GM18499 (cell line): ENCODE data around the gene KRTAP9-4.
"Not testable (repeated sequence)": the region's sequence is repeated elsewhere in the genome, so short reads cannot be mapped to it uniquely, and the experiment has no call there.

Experiments used
- ATAC-seq: cut with Tn5 transposase; IDR thresholded peaks from one replicate; pipeline ENCODE4 v1.9.1; 2021; ENCODE audit warnings: moderate number of reproducible peaks; ENCODE audit not compliant: insufficient read depth, unreplicated experiment

Gene KRTAP9-4, protein sequence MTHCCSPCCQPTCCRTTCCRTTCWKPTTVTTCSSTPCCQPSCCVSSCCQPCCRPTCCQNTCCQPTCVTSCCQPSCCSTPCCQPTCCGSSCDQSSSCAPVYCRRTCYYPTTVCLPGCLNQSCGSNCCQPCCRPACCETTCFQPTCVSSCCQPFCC

DNA sequence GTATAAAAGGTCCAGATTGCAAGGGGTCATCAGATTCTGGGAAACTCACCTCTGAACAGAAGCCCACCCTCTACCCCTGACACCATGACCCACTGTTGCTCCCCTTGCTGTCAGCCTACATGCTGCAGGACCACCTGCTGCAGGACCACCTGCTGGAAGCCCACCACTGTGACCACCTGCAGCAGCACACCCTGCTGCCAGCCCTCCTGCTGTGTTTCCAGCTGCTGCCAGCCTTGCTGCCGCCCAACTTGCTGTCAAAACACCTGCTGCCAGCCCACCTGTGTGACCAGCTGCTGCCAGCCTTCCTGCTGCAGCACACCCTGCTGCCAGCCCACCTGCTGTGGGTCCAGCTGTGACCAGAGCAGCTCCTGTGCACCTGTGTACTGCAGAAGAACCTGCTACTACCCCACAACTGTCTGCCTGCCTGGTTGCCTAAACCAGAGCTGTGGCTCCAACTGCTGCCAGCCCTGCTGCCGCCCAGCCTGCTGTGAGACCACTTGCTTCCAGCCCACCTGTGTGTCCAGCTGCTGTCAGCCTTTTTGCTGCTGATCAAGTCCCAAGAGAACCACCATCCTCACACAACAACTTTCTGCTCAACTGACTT, at the start of gene KRTAP9-4:
KRTAP9-4 (plus strand) TSS at position 51 of the 604 bp plus-strand sequence; CDS start at position 85, 34 bp downstream.
- ATAC-seq: not testable (repeated sequence)

DNA sequence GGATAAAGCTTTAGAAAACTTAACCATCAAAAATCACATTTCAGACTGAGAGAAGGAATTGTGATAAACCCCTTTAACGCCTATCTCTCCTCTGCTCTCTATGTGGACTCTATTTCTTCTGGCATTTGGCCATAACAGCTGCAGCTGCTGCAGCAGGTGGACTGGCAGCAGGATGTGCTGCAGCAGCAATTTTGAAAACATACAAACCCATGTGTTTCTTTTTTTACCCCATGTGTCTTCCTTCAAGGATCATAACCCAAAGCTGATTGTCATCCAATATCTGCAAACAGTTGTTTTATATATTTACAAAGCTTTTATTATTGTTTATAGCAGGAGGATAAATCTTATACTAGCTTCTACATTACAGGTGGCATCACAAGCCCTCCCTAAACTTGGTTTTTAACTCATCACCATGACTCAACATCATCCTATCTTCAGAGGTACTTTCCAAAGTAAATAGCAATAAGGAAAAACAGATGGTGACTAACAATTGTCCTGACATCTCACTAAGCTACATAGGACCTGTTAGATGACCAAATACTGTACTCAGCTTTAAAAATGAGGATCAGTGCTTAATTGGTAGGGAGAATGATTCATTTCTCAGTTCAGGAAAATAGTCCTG, 37.5 kb upstream of the KRTAP9-4 start:
- no peak for ATAC-seq

DNA sequence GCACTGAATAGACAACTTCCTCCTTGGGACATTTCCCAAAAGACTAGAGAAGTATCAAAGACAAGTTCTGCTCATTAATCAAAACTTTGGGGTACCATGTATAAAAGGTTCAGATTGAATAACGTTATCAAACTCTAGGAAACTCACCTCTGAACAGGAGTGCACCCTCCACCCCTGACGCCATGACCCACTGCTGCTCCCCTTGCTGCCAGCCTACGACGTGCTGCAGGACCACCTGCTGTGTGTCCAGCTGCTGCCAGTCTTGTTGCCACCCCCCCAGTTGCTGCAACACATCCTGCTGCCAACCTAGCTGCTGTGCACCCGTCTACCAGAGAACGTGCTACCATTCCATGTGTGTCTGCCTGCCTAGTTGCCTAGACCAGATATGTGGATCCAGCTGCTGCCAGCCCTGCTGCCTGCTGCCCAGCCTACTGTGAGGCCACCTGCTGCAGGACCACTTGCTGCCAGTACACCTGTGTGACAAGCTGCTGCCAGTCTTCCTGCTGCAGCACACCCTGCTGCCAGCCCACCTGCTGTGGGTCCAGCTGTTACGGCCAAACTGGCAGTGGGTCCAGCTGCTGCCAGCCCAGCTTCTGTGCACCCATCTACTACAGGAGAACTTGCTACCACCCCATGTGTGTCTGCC, 36.8 kb upstream of the KRTAP9-4 start:
- no peak for ATAC-seq

DNA sequence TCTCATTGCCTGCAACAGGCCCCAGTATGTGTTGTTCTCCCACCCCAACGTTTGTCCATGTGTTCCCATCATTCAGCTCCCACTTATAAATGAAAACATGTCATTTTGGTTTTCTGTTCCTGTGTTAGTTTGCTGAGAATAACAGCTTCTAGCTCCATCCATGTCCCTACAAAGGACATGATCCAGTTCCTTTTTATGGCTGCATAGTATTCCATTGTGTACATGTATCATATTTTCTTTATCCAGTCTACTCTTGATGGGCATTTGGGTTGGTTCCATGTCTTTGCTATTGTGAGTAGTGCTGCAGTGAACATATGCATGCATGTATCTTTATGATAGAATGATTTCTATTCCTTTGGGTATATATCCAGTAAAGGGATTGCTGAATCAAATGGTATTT, 33.8 kb upstream of the KRTAP9-4 start:
- ATAC-seq: no peak

DNA sequence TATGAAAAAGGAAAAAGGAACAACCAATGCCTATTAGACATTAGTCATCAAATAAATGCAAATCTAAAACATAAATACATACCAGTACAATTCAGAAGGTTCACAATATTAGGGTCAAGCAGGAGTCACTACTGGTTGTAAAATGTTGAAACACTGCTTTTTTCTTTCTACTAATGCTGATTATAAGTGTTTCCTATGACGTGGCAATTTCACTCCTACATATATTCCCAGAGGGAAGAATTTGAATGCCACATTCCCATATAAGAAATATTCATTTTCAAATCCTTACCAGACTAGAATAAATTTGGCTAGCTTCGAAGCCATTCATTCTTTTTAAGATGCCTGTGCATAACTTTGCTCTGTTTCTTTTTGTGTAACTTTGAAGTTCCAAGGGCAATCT, 25.7 kb upstream of the KRTAP9-4 start:
- no peak for ATAC-seq

DNA sequence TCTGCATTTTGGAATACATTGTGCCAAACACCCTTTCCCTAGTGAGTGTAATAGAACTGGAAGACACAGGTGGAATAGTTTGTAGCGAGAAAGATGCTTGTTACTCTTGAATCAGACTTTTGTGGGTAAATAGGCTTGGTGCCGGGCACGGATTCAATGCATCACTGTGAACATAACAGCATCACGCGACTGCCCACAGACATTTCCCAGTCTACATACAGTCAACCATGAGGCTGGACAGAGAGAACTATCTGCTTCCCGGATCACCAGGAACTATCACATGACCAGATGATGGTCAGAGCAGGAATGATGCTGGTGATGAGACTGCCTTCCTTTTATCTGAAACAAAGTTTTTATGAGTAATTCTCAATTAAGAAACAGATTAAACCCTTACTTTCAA, 23.4 kb upstream of the KRTAP9-4 start:
- ATAC-seq: no peak

DNA sequence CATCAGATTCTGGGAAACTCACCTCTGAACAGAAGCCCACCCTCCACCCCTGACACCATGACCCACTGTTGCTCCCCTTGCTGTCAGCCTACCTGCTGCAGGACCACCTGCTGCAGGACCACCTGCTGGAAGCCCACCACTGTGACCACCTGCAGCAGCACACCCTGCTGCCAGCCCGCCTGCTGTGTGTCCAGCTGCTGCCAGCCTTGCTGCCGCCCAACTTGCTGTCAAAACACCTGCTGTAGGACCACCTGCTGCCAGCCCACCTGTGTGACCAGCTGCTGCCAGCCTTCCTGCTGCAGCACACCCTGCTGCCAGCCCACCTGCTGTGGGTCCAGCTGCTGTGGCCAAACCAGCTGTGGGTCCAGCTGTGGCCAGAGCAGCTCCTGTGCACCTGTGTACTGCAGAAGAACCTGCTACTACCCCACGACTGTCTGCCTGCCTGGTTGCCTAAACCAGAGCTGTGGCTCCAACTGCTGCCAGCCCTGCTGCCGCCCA, 22.8 kb upstream of the KRTAP9-4 start, which contains the start of gene KRTAP9-2:
KRTAP9-2 (plus strand) TSS at position 51 of the 498 bp plus-strand sequence; CDS start at position 58, 7 bp downstream.
- ATAC-seq: not testable (repeated sequence)

DNA sequence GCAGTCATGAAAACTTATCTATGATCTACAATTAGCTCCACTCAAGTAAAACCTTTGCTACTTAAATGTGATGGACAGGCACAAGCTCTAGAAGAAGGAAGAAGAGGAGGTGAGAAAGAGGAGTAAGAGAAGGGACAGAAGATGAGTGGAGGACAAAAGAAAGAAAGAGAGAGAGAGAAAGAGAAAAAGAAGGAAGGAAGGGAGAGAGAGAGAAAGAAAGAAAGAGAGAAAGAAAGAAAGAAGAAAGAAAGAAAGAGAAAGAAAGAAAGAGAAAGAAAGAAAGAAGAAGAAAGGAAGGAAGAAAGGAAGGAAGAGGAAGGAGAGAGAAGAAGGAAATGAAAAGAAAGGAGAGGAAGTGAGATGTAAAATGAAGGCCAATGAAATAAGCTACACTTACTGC, 19.4 kb upstream of the KRTAP9-4 start:
- no peak for ATAC-seq

DNA sequence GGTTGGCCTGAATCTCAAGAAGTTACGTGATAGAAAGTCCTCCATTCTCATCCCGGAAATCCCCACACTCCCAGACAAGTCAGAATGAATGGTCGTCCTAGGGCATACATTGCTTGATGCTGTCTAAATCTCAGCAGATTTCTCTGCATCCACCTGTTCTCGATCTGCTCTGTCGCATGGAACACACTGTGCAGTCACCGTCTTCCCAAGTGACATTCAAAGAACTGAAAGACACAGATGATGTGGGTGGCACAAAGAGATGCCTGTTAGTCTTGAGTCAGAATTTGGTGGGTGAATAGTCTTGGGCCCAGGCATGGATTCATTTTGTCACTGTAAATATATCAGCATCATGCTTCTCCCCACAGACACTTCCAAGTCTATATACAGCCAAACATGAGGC, 17.8 kb upstream of the KRTAP9-4 start:
- no peak for ATAC-seq

DNA sequence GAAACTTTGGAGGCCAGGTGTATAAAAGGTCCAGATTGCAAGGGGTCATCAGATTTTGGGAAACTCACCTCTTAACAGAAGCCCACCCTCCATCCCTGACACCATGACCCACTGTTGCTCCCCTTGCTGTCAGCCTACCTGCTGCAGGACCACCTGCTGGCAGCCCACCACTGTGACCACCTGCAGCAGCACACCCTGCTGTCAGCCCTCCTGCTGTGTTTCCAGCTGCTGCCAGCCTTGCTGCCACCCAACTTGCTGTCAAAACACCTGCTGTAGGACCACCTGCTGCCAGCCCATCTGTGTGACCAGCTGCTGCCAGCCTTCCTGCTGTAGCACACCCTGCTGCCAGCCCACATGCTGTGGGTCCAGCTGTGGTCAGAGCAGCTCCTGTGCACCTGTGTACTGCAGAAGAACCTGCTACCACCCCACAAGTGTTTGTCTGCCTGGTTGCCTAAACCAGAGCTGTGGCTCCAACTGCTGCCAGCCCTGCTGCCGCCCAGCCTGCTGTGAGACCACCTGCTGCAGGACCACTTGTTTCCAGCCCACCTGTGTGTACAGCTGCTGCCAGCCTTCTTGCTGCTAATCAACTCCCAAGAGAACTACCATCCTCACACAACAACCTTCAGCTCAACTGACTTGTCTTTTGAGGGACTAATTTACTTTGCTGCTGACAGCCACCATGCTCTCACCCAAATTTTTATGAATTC, 16.9 kb upstream of the KRTAP9-4 start, which contains the start of gene KRTAP9-3:
KRTAP9-3 (plus strand) TSS at position 51 of the 707 bp plus-strand sequence; CDS start at position 104, 53 bp downstream.
- not testable (repeated sequence) for ATAC-seq

DNA sequence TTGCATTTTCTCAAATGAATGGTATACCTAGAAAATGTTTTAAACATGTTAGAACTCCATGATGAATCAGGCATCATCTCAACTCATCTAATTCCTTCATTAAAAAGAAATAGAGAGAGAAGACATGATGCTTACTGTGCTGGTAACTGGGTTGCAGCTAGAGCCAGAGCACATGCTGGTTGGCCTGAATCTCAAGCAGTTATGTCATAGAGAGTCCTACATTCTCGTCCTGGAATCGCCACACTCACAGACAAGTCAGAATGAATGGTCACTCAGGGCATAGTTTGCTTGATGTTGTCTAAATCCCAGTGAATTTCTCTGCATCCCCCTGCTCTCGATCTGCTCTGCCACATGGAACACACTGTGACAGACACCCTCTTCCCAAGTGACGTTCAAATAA, 12.4 kb upstream of the KRTAP9-4 start:
- ATAC-seq: not testable (repeated sequence)

DNA sequence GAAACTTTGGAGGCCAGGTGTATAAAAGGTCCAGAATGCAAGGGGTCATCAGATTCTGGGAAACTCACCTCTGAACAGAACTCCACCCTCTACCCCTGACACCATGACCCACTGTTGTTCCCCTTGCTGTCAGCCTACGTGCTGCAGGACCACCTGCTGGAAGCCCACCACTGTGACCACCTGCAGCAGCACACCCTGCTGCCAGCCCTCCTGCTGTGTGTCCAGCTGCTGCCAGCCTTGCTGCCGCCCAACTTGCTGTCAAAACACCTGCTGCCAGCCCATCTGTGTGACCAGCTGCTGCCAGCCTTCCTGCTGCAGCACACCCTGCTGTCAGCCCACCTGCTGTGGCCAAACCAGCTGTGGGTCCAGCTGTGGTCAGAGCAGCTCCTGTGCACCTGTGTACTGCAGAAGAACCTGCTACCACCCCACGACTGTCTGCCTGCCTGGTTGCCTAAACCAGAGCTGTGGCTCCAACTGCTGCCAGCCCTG, 11.5 kb upstream of the KRTAP9-4 start, which contains the start of gene KRTAP9-8:
KRTAP9-8 (plus strand) TSS at position 51 of the 489 bp plus-strand sequence; CDS start at position 104, 53 bp downstream.
- not testable (repeated sequence) for ATAC-seq

DNA sequence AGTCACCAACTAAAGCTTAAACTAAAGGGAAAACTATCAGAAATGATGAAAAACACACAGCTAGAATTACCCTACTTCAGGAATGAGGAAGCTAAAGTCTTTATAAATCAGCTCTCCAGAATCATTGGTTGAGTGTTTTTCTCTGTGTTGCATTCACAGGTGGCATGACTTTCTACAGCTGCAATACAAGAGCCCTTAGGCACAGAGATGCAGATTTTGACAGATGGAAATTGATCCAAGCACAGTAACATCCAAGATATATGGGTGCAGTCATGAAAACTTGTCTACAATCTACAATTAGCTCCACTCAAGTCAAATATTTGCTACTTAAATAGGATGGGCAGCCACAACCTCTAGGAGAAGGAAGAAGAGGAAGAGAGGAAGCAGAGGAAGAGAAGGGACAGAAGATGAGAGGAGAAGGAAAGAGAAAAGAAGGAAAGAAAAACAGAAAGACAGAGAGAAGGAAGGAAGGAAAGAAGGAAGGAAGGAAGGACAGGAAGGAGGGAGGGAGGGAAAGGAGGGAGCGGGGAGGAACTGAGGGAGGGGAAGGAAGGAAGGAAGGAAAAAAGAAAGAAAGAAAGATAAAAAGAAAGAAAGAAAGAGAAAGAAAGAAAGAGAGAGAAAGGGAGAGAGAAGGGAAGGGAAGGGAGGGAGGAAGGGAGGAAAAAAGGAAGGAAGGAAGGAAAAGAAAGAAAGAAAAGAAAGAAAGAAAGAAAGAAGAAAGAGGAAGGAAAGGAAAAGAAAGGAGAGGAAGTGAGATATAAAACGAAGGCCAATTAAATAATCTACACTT, 2.3 kb upstream of the KRTAP9-4 start:
- ATAC-seq: not testable (repeated sequence)

DNA sequence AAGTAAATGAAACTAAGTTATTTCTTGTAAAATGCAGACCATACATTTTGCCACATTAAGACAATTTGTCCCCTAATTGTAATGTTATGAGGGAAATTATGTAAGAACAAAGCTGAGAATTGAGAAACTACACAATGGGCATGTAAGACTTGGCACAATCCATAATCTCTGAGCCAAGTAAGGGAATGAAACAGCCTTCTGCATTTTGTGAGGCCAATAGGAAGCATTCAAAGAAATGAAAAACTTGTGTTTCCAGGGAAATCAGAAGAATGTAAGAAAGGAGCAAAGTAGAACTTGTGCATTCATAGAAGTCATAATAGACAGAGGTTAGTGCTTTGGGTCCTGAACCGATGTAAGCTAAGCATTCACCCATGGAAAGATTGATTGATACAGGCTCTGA, 1.8 kb downstream of the KRTAP9-4 start:
- no peak for ATAC-seq

DNA sequence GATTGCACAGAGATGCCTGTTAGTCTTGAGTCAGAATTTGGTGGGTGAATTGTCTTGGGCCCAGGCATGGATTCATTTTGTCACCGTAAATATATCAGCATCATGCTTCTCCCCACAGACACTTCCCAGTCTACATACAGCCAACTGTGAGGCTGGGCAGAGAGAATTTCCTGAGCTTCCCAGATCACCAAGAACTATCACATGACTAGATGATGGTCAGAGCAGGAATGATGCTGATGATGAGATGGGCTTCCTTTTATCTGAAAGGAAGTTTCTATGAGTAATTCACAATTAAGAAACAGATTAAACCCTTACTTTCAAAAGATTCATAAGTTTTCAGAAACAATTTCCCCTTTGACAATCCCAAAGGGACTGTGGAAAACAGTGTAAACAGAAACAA, 5.4 kb downstream of the KRTAP9-4 start:
- no peak for ATAC-seq

DNA sequence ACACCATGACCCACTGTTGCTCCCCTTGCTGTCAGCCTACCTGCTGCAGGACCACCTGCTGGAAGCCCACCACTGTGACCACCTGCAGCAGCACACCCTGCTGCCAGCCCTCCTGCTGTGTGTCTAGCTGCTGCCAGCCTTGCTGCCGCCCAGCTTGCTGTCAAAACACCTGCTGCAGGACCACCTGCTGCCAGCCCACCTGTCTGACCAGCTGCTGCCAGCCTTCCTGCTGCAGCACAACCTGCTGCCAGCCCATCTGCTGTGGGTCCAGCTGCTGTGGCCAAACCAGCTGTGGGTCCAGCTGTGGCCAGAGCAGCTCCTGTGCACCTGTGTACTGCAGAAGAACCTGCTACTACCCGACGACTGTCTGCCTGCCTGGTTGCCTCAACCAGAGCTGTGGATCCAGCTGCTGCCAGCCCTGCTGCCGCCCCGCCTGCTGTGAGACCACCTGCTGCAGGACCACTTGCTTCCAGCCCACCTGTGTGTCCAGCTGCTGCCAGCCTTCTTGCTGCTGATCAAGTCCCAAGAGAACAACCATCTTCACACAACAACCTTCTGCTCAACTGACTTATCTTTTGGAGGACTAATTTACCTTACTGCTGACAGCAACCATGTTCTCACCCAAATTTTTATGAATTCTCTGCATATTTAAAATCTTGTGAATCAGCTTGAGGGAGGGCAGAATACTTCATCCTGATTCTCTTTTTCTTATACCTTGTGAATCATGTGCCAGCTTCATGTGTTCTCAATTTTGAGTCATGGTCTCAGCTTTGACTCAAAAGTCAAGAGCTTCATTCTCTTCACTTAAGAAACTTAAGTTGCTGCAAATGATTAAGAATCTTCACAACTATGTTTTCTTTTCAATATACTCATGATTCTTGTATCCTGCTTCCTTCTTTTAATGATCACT, 6.1 kb downstream of the KRTAP9-4 start, which contains the start of gene KRTAP9-9:
KRTAP9-9 (plus strand) TSS at position 4 of the 910 bp plus-strand sequence.
- not testable (repeated sequence) for ATAC-seq

DNA sequence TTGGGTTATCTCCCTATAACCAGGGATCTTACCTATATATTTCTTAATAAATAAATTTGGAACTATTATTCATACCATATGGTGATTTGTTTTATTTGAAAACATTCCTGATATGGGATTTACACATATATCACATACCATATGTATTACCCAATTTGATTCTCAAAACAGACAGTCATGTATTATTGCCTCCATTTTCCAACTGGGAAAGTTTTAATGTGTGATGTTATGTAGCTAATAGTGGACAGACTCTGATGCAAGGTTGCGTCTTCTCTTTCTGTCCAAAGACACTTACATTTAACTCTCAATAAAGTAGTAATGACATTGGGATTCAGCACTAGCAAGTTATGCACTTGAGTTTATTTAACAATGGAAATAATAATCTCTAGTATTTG, 6.8 kb downstream of the KRTAP9-4 start:
- ATAC-seq: no peak

DNA sequence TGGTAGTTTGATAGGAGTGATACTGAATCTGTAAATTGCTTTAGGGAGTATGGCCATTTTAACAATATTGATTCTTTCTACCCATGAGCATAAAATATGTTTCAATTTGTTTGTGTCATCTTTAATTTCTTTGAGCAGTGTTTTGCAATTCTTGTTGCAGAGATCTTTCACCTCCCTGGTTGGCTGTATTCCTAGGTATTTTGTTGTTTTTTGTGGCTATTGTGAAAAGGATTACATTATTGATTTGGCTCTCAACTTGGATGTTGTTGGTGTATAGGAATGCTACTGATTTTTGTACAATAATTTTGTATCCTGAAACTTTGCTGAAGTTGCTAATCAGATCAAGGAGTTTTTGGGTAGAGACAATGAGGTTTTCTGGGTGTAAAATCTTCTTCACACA, 8.9 kb downstream of the KRTAP9-4 start:
- no peak for ATAC-seq
